IMR-90 (cell line): ENCODE measurements around the gene KIFC3. TPM values are rescaled to one million over a fixed set of nuclear protein-coding genes. Genes with fewer than 3 reads are reported as not detected.

Source experiments
- ATAC-seq: fragments of 200-7000 bp; cut with Tn5 transposase; 2 replicates; pipeline ENCODE4 v1.9.1; 2020; ENCODE audit warnings: low read depth, mild to moderate bottlenecking, moderate library complexity
- BruUV-seq: library from RNA; stranded (reverse); fragments of 400-500 nt; replicated peaks from 2 replicates; lab custom pipeline; 2021; lab: Mats Ljungman, UMichigan
- CTCF ChIA-PET: fragments of 300-600 bp; formaldehyde crosslinking; extraction: SDS; loops from one replicate; lab custom pipeline; 2021; ENCODE audit warnings: antibody characterized with exemption; lab: Yijun Ruan, JAX
- POLR2A ChIA-PET: fragments of 300-600 bp; sonication (Branson Sonifier 250); formaldehyde crosslinking; loops from one replicate; lab custom pipeline; 2022; ENCODE audit warnings: antibody characterized with exemption; ENCODE audit not compliant: unreplicated experiment; lab: Charles Lee
- DNase-seq: peaks from one replicate; pipeline ENCODE4 v3.0.0; 2013
- H2AFZ ChIP-seq: replicated peaks from 2 replicates; pipeline ENCODE3; 2013; ENCODE audit warnings: low read length, mild to moderate bottlenecking; ENCODE audit not compliant: poor library complexity
- H2AK5ac ChIP-seq: 2 replicates; pipeline ENCODE4 v1.6.1; 2013; ENCODE audit warnings: low read depth, low read length, inconsistent platforms
- H2AK9ac ChIP-seq: replicated peaks from 2 replicates; pipeline ENCODE3; 2013; ENCODE audit warnings: mild to moderate bottlenecking, low read depth, low read length, moderate library complexity; ENCODE audit not compliant: poor library complexity
- H2BK120ac ChIP-seq: 2 replicates; pipeline ENCODE4 v1.6.1; 2013; ENCODE audit warnings: low read depth, low read length, inconsistent platforms
- H2BK15ac ChIP-seq: 3 replicates; pipeline ENCODE4 v1.6.1; 2013; ENCODE audit warnings: low read depth, low read length, inconsistent platforms
- H2BK20ac ChIP-seq: 2 replicates; pipeline ENCODE4 v1.6.1; 2013; ENCODE audit warnings: low read depth, mild to moderate bottlenecking, inconsistent platforms, low read length, moderate library complexity
- H2BK5ac ChIP-seq: 2 replicates; pipeline ENCODE4 v1.6.1; 2013; ENCODE audit warnings: mild to moderate bottlenecking, low read depth, low read length, inconsistent platforms; ENCODE audit not compliant: poor library complexity, severe bottlenecking
- H3K14ac ChIP-seq: replicated peaks from 2 replicates; pipeline ENCODE4 v1.6.1; 2013; ENCODE audit warnings: low read depth, low read length, inconsistent platforms
- H3K18ac ChIP-seq: 2 replicates; pipeline ENCODE4 v1.6.1; 2013; ENCODE audit warnings: low read depth, low read length, control low read depth
- H3K23ac ChIP-seq: 2 replicates; pipeline ENCODE4 v1.6.1; 2013; ENCODE audit warnings: low read depth, low read length, inconsistent platforms
- H3K27ac ChIP-seq: 2 replicates; pipeline ENCODE4 v1.5.1; 2013; ENCODE audit warnings: mild to moderate bottlenecking, control low read depth, low read length; ENCODE audit not compliant: insufficient read depth
- H3K27me3 ChIP-seq: 2 replicates; pipeline ENCODE4 v1.6.1; 2013; ENCODE audit warnings: low read length; ENCODE audit not compliant: control insufficient read depth, insufficient read depth
- H3K36me3 ChIP-seq: 2 replicates; pipeline ENCODE4 v1.6.1; 2013; ENCODE audit warnings: low read length, mixed read lengths; ENCODE audit not compliant: control insufficient read depth, insufficient read depth
- H3K4ac ChIP-seq: 2 replicates; pipeline ENCODE4 v1.6.1; 2013; ENCODE audit warnings: low read depth, low read length, inconsistent platforms
- H3K4me1 ChIP-seq: 2 replicates; pipeline ENCODE4 v1.6.1; 2013; ENCODE audit warnings: low read length, mixed read lengths; ENCODE audit not compliant: control insufficient read depth, insufficient read depth
- H3K4me2 ChIP-seq: 2 replicates; pipeline ENCODE4 v1.6.1; 2013; ENCODE audit warnings: low read depth, mild to moderate bottlenecking, control low read depth, low read length, moderate library complexity
- H3K4me3 ChIP-seq: 2 replicates; pipeline ENCODE4 v1.5.1; 2013; ENCODE audit warnings: low read depth, mild to moderate bottlenecking, control low read depth, low read length, moderate library complexity; ENCODE audit not compliant: insufficient read depth
- H3K56ac ChIP-seq: 2 replicates; pipeline ENCODE4 v1.6.1; 2013; ENCODE audit warnings: low read length, inconsistent platforms; ENCODE audit not compliant: insufficient read depth; ENCODE audit errors: extremely low read depth
- H3K79me1 ChIP-seq, 2 experiments: 2 replicates each; pipeline ENCODE4 v1.6.1; 2013; ENCODE audit warnings: low read length in 2 of 2, inconsistent platforms in 1 of 2, low read depth in 1 of 2
- H3K9ac ChIP-seq: 2 replicates; pipeline ENCODE4 v1.6.1; 2013; ENCODE audit warnings: low read depth, low read length, control low read depth
- H3K9me1 ChIP-seq: 2 replicates; pipeline ENCODE4 v1.6.1; 2013; ENCODE audit warnings: low read length, inconsistent platforms; ENCODE audit not compliant: insufficient read depth
- H3K9me3 ChIP-seq: 2 replicates; pipeline ENCODE4 v1.6.1; 2013; ENCODE audit warnings: low read length; ENCODE audit not compliant: control insufficient read depth, insufficient read depth
- H4K20me1 ChIP-seq: 2 replicates; pipeline ENCODE4 v1.6.1; 2013; ENCODE audit warnings: low read length, inconsistent platforms; ENCODE audit not compliant: insufficient read depth
- H4K5ac ChIP-seq: 2 replicates; pipeline ENCODE4 v1.6.1; 2013; ENCODE audit warnings: mild to moderate bottlenecking, low read depth, low read length, control low read depth
- H4K8ac ChIP-seq, 2 experiments: 2 replicates each; pipeline ENCODE4 v1.6.1; 2013; ENCODE audit warnings: low read depth in 2 of 2, low read length in 2 of 2, control low read depth in 1 of 2, inconsistent platforms in 1 of 2
- H4K91ac ChIP-seq: 2 replicates; pipeline ENCODE4 v1.6.1; 2013; ENCODE audit warnings: low read depth, low read length, inconsistent platforms; ENCODE audit not compliant: insufficient read depth
- BHLHE40 ChIP-seq: fragments of 150-350 bp; IDR thresholded peaks from 2 replicates; pipeline ENCODE4 v1.6.1; 2016; ENCODE audit warnings: mild to moderate bottlenecking, low read depth, low read length
- CEBPB ChIP-seq: IDR thresholded peaks from 2 replicates; pipeline ENCODE4 v1.6.1; 2012; ENCODE audit warnings: low read depth, low read length, improper control_type of control experiment
- CHD1 ChIP-seq: IDR thresholded peaks from 2 replicates; pipeline ENCODE4 v1.6.1; 2012; ENCODE audit warnings: low read depth, low read length, improper control_type of control experiment
- CTCF ChIP-seq: conservative IDR thresholded peaks from 2 replicates; pipeline ENCODE4 v1.5.1; 2012; ENCODE audit warnings: mild to moderate bottlenecking, low read depth, low read length, improper control_type of control experiment
- ELK1 ChIP-seq: fragments of 150-350 bp; IDR thresholded peaks from 2 replicates; pipeline ENCODE4 v1.6.1; 2016; ENCODE audit warnings: low read depth, mild to moderate bottlenecking, low read length, moderate library complexity, borderline replicate concordance
- FOS ChIP-seq: fragments of 150-350 bp; IDR thresholded peaks from 2 replicates; pipeline ENCODE4 v1.6.1; 2016; ENCODE audit warnings: low read depth, low read length
- MAFK ChIP-seq: IDR thresholded peaks from 2 replicates; pipeline ENCODE4 v1.6.1; 2012; ENCODE audit warnings: low read depth, low read length, improper control_type of control experiment
- MAZ ChIP-seq: IDR thresholded peaks from 2 replicates; pipeline ENCODE4 v1.6.1; 2012; ENCODE audit warnings: low read depth, mild to moderate bottlenecking, low read length, improper control_type of control experiment, moderate library complexity, borderline replicate concordance
- MXI1 ChIP-seq: IDR thresholded peaks from 2 replicates; pipeline ENCODE4 v1.6.1; 2012; ENCODE audit warnings: low read depth, mild to moderate bottlenecking, low read length, moderate library complexity, borderline replicate concordance
- NFE2L2 ChIP-seq: fragments of 150-350 bp; IDR thresholded peaks from 2 replicates; pipeline ENCODE4 v1.6.1; 2016; ENCODE audit warnings: low read depth, mild to moderate bottlenecking, low read length
- POLR2A ChIP-seq: IDR thresholded peaks from 2 replicates; pipeline ENCODE4 v1.6.1; 2012; ENCODE audit warnings: mild to moderate bottlenecking, low read depth, low read length
- RAD21 ChIP-seq: IDR thresholded peaks from 2 replicates; pipeline ENCODE4 v1.6.1; 2012; ENCODE audit warnings: low read length, improper control_type of control experiment
- RCOR1 ChIP-seq: IDR thresholded peaks from 2 replicates; pipeline ENCODE4 v1.6.1; 2012; ENCODE audit warnings: mild to moderate bottlenecking, low read length, improper control_type of control experiment; ENCODE audit not compliant: insufficient replicate concordance
- RFX5 ChIP-seq: IDR thresholded peaks from 2 replicates; pipeline ENCODE4 v1.8.0; 2012; ENCODE audit warnings: low read depth, mild to moderate bottlenecking, low read length, moderate library complexity
- SMC3 ChIP-seq: fragments of 150-350 bp; IDR thresholded peaks from 2 replicates; pipeline ENCODE4 v1.6.1; 2016; ENCODE audit warnings: low read depth, mild to moderate bottlenecking, antibody characterized with exemption, low read length, moderate library complexity
- USF2 ChIP-seq: fragments of 150-350 bp; IDR thresholded peaks from 2 replicates; pipeline ENCODE4 v1.6.1; 2017; ENCODE audit warnings: mild to moderate bottlenecking, antibody characterized with exemption, low read length, low read depth
- WGBS, 2 experiments: methylation state at CpG; one replicate each; pipeline versions ENCODE4 v1.1.5 to v1.1.7; 2013; ENCODE audit warnings: missing lambda C conversion rate in 2 of 2; ENCODE audit not compliant: insufficient read length in 1 of 2; ENCODE audit errors: extremely low coverage in 2 of 2; 5-methylcytosine and 5-hydroxymethylcytosine counted together
- dilution Hi-C: fragments of 300-500 bp; cut with HindIII; formaldehyde crosslinking; loops from one replicate; pipeline ENCODE4 v1.14.3; 2018; ENCODE audit warnings: low sequenced_read_pairs; ENCODE audit not compliant: unreplicated experiment
- in situ Hi-C: fragments of 300-500 bp; cut with MboI; formaldehyde crosslinking; loops from 3 replicates; pipeline ENCODE4 v1.14.3; 2019; ENCODE audit warnings: low sequenced_read_pairs, inconsistent platforms, mixed read lengths
- intact Hi-C: fragments of 100-400 bp; cut with micrococcal nuclease; formaldehyde crosslinking; loops from 2 replicates; pipeline ENCODE4 v1.10.0; 2022
- polyA plus RNA-seq, 3 experiments: library from polyadenylated mRNA; depleted of rRNA; stranded (reverse); fragments of >200 nt; gene quantifications; 2 replicates each; pipeline ENCODE4 v1.2.3, GENCODE V29; 2012; ENCODE audit warnings: low replicate concordance in 1 of 3
- total RNA-seq: library from RNA; depleted of rRNA; stranded (reverse); fragments of >200 nt; gene quantifications from 2 replicates; pipeline ENCODE4 v1.2.3, GENCODE V29; 2012

The KIFC3 gene
- total and polyA plus RNA-seq, 2 of the 4 experiments (the other 2 are of a cell fraction), result 48.6 to 62.5 TPM

- Histone ChIP-seq H3K9me1 (peaks cover 15% of the 10 kb centered on the region; the same call in 1 of the 2 replicates), H2BK5ac (no peak overlapping the region), H3K9me3 (no peaks in the 10 kb centered on the region), H2BK15ac (no peak overlapping the region), H2AK9ac (no peak overlapping the region), H3K4me2 (no peak overlapping the region), H2AK5ac (no peak overlapping the region), H3K4ac (no peak overlapping the region), H3K36me3 (peaks cover 37% of the 10 kb centered on the region), H3K27ac (no peak overlapping the region), H2BK20ac (no peak overlapping the region), H3K56ac (no peak overlapping the region), H3K79me1 (peaks cover 20 to 72% of the 10 kb centered on the region in 2 experiments), H4K20me1 (peaks cover 19% of the 10 kb centered on the region; the same call in 1 of the 2 replicates), H4K5ac (no peak overlapping the region), H2BK120ac (no peak overlapping the region), H3K18ac (no peak overlapping the region), H3K4me1 (peaks cover 6% of the 10 kb centered on the region; the same call in 1 of the 2 replicates), H3K27me3 (no peaks in the 10 kb centered on the region), H3K4me3 (no peak overlapping the region), H3K23ac (no peak overlapping the region), H2AFZ (no peak overlapping the region), H4K91ac (no peak overlapping the region), H3K14ac (no peak overlapping the region), H4K8ac (no peak overlapping the region), H3K9ac (no peak overlapping the region)
- no peak for TF ChIP-seq CTCF
- no peak for TF ChIP-seq ELK1
- no peak for TF ChIP-seq MAZ
- TF ChIP-seq CEBPB, result no peak
- TF ChIP-seq MXI1, result no peak
- no peak for TF ChIP-seq USF2
- TF ChIP-seq RFX5, result no peak
- TF ChIP-seq BHLHE40, result no peak
- no peak for TF ChIP-seq POLR2A
- TF ChIP-seq RCOR1, result no peak
- TF ChIP-seq FOS, result no peak
- no peak for TF ChIP-seq SMC3
- TF ChIP-seq CHD1, result no peak
- no peak for TF ChIP-seq MAFK
- no peak for TF ChIP-seq RAD21
- TF ChIP-seq NFE2L2, result no peak
- 100% methylated on average over 6 of the region's 7 CpGs; no CpG with 5 or more reads in 1 of the 2 experiments for WGBS, 2 experiments
- CTCF ChIA-PET, result no interaction called here
- ATAC-seq (no peak), DNase-seq (no peak)
- dilution Hi-C loops, result no loop called here
- POLR2A ChIA-PET, result no interaction called here
- BruUV-seq, result no TSS peak
- in situ Hi-C loops, result no loop called here
- intact Hi-C loops, result no loop called here
These were observed 18.0 kb downstream of the KIFC3 start for GRCh38 chr16:57784334-57784733.
